Measurements from ENCODE around the gene HOXB3. TPM values are rescaled to one million over a fixed set of nuclear protein-coding genes. Genes with fewer than 3 reads are reported as not detected.

Gene HOXB3
- total and polyA plus RNA-seq, 8 donors = 1.1 to 5.6 (median 2.0) TPM

GRCh38 chr17:48600244-48601098 is 10.4 kb upstream of the HOXB3 start:
- H3K4me3 ChIP-seq = no peak overlapping the region
- intact Hi-C loops (cut with DNase I) = no loop called here
- no peaks in the 10 kb centered on the region for H3K36me3 ChIP-seq
- 43% methylated on average over 17 of the region's 17 CpGs for WGBS, 2 donors
- no peak for ATAC-seq
- no peaks in the 10 kb centered on the region for H3K9me3 ChIP-seq
- DNase-seq = no peak
- no peak for FAIRE-seq
- TF ChIP-seq CTCF (IDR thresholded peaks at IDR 0.05) = no peak
- H3K27ac ChIP-seq = no peak overlapping the region
- H3K4me1 ChIP-seq = peaks cover 0 to 12% (median 0%) of the 10 kb centered on the region in 3 donors
- peaks cover 0 to 91% (median 12%) of the 10 kb centered on the region in 4 donors for H3K27me3 ChIP-seq

GRCh38 chr17:48599354-48599753 is 9.3 kb upstream of the HOXB3 start:
- ATAC-seq (no peak), DNase-seq (no peak), FAIRE-seq (no peak)
- no peak for TF ChIP-seq CTCF (IDR thresholded peaks at IDR 0.05)
- 51 to 55% methylated on average over 5 of the region's 5 CpGs for WGBS, 2 donors
- Histone ChIP-seq H3K4me3 (no peak overlapping the region), H3K27ac (no peak overlapping the region), H3K27me3 (peaks cover 0 to 89% (median 9%) of the 10 kb centered on the region in 4 donors), H3K4me1 (peaks cover 0 to 12% (median 0%) of the 10 kb centered on the region in 3 donors), H3K36me3 (no peaks in the 10 kb centered on the region), H3K9me3 (no peaks in the 10 kb centered on the region)
- intact Hi-C loops (cut with DNase I) = loop anchor here in 1 of 3 donors (10.0 kb wide), 1 partner anchor 245 kb away; no protein-coding TSS in a partner anchor

- intact Hi-C loops (cut with DNase I) = loop anchor here in 1 of 3 donors (10.0 kb wide), 1 partner anchor 244 kb away; no protein-coding TSS in a partner anchor
Measured at GRCh38 chr17:48598736-48599135, 8.7 kb upstream of the HOXB3 start.

GRCh38 chr17:48597778-48598631 is 8.0 kb upstream of the HOXB3 start:
- peak overlapping the region in 2 of 4 donors; percentile 1 to 48 for H3K27ac ChIP-seq
- peaks cover 0 to 88% (median 8%) of the 10 kb centered on the region in 4 donors for H3K27me3 ChIP-seq
- no peak for TF ChIP-seq CTCF (IDR thresholded peaks at IDR 0.05)
- no peaks in the 10 kb centered on the region for H3K36me3 ChIP-seq
- H3K4me3 ChIP-seq = peak overlapping the region; percentile 28 to 50 (median 32)
- H3K9me3 ChIP-seq = no peaks in the 10 kb centered on the region
- intact Hi-C loops (cut with DNase I) = loop anchor here in 1 of 3 donors (10.0 kb wide), 1 partner anchor 243 kb away; no protein-coding TSS in a partner anchor
- FAIRE-seq (no peak), DNase-seq (peak in 2 of 6 donors; percentile 80 to 82), ATAC-seq (peak; percentile 28 to 53 (median 50))
- WGBS, 2 donors = 2% methylated on average over 65 to 68 of the region's 68 CpGs
- peaks cover 0 to 12% (median 0%) of the 10 kb centered on the region in 3 donors for H3K4me1 ChIP-seq

More at GRCh38 chr17:48598736-48599135, 8.7 kb upstream of the HOXB3 start:
- no peaks in the 10 kb centered on the region for H3K36me3 ChIP-seq
- 14 to 21% methylated on average over 7 of the region's 7 CpGs for WGBS, 2 donors
- FAIRE-seq = no peak
- ATAC-seq = no peak
- H3K27me3 ChIP-seq = peaks cover 0 to 89% (median 9%) of the 10 kb centered on the region in 4 donors
- TF ChIP-seq CTCF (IDR thresholded peaks at IDR 0.05) = no peak
- DNase-seq = no peak
- no peaks in the 10 kb centered on the region for H3K9me3 ChIP-seq
- H3K4me1 ChIP-seq = peaks cover 0 to 12% (median 0%) of the 10 kb centered on the region in 3 donors
- no peak overlapping the region for H3K27ac ChIP-seq
- H3K4me3 ChIP-seq = no peak overlapping the region

All from pancreas (tissue), 10 donors.